GM18870 (cell line): Measurements from ENCODE around the gene TRIM52.

ENCODE experiments used
- ATAC-seq: cut with Tn5 transposase; IDR thresholded peaks from one replicate; pipeline ENCODE4 v1.9.1; 2021; ENCODE audit warnings: moderate library complexity; ENCODE audit not compliant: unreplicated experiment

TRIM52 gene

DNA sequence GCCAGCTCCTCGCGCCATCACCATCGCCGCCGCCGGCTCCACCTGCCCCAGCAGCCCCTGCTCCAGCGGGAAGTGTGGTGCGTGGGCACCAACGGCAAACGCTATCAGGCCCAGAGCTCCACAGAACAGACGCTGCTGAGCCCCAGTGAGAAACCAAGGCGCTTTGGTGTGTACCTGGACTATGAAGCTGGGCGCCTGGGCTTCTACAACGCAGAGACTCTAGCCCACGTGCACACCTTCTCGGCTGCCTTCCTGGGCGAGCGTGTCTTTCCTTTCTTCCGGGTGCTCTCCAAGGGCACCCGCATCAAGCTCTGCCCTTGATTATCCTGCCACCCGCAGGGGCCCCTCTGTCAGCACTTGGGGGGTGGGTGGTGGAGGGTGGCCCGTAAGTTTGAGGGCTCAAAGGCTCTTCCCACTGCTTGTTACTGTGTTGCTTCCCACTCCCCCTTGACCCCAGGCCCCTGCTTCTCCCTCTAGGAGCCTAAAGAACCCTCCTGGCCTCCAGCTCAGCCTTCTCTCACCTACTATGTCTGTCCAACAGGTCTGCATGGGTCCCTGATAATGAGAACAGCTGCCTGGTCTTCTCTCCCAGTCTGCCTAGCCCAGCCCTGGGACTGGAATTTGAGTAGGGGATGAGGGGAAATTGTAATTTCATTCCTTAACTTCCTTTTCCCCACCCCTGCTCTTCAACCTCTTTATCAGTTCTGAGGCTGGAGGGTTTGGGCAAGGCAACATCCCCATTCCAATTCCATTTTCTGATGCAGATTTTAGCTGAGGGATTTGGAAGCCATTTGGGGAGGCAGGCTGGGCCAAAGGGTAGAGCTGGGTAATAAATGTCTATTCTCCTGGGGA is 26.3 kb downstream of the TRIM52 start:
- no peak for ATAC-seq

DNA sequence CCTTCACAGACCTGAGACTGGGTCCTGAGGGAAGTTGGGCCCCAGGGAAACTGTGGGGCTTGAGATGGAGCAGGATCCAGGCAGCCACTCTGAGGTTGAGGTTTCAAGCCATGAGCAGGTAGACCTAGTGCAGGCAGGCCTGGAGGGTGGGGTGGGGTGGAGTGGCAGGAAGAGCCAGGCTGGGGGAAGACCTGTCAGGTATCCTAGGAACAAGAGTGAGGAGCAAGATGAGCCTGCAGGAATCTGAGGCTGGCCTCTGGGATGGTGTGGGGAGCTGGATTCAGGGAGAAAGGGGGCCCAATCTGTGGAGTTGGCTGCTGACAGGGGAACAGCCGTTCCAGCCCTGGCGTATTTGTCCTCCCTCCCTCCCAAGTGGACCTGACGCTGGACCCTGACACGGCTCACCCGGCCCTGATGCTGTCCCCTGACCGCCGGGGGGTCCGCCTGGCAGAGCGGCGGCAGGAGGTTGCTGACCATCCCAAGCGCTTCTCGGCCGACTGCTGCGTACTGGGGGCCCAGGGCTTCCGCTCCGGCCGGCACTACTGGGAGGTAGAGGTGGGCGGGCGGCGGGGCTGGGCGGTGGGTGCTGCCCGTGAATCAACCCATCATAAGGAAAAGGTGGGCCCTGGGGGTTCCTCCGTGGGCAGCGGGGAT is 27.0 kb downstream of the TRIM52 start:
- no peak for ATAC-seq

DNA sequence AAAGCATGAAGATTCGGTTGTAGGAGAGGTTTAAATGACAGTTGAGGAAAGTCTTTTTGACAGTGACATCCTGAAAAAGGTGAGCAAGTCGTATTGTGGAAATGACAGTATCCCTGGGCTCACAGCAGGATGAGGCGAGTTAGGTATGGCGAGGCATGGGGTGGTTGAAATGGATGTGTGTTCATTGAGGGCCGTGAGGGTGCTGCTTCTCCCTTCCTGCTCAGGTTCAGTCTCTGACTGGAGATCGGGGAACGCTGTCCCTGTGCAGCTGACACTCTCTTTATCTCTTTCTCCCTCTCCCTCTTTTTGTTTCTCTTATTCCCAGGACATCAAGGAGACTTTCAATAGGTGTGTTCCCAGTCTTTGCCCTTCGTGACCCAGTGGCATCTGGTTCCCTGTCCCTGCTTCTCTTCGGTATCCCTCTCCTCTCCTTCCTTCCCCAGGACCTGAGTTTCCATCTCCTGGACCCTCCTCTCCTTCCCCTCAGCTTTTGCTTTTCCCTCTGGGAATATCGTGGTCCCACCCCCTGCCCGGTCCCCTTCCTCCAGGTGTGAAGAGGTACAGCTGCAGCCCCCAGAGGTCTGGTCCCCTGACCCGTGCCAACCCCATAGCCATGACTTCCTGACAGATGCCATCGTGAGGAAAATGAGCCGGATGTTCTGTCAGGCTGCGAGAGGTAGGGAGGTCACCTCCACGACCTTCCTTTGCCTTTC is 27.7 kb downstream of the TRIM52 start:
- ATAC-seq = no peak

DNA sequence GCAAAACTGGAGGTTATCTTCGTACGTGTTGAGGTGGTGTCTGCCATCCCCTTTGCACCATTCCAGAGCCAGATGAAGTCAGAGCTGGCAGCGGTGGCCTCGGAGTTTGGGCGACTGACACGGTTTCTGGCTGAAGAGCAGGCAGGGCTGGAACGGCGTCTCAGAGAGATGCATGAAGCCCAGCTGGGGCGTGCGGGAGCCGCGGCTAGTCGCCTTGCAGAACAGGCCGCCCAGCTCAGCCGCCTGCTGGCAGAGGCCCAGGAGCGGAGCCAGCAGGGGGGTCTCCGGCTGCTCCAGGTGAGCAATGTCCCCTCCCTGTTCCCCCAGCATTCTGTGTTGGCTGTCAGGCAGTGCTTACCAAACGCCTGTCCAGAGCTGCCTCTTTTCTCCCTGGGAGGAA is 28.4 kb downstream of the TRIM52 start:
- no peak for ATAC-seq

DNA sequence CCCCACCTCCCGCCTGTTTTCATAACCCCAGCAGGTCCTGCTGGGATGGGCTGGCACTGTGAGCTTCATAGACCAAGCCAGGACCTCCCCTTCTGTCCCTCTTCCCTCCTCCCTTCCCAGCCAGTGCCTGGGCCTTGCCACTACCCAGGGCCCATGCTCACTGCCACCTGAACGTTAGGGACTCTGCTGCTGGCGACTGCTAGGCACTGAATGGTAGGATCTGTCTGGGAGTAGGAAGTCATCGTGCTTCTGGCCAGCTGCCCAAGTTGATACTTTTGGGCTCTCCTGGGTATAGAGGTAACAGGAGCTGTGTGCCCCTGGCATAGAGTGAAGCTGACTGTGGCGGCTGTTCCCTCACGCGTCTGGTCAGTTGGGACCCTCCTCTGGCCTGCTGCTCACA is 29.5 kb downstream of the TRIM52 start:
- ATAC-seq = no peak

DNA sequence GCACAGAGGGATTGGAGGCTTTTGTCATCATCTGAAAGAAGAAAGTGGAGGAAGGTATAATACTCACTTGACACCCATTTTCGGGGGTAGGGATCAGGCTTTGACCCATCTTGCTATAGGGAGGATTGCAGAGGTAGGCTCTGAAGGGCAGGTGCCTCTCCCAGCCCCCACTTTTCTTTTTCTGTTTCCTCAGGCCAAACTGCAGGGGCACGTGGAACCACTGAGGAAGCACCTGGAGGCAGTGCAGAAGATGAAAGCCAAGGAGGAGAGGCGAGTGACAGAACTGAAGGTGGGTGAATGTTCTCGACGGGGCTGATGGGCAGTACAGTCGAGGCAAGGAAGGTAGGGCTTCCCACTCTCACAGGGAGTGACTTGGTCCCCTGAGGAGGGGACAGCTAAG is 30.4 kb downstream of the TRIM52 start:
- ATAC-seq = no peak

DNA sequence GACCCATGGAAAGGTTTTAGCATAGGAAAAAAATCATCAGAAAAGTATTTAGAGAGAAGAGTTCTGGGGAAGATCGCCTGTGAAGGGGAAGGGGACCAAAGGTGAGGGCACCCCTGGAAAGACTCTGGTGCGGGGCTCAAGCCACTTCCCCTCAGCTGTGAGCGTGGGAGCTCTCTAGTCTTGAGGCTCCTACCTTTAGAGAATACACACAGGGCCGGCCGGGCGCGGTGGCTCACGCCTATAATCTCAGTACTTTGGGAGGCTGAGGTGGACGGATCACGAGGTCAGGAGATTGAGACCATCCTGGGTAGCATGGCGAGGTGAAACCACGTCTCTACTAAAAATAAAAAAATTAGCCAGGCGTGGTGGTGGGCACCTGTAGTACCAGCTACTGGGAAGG is 30.9 kb downstream of the TRIM52 start:
- no peak for ATAC-seq

DNA sequence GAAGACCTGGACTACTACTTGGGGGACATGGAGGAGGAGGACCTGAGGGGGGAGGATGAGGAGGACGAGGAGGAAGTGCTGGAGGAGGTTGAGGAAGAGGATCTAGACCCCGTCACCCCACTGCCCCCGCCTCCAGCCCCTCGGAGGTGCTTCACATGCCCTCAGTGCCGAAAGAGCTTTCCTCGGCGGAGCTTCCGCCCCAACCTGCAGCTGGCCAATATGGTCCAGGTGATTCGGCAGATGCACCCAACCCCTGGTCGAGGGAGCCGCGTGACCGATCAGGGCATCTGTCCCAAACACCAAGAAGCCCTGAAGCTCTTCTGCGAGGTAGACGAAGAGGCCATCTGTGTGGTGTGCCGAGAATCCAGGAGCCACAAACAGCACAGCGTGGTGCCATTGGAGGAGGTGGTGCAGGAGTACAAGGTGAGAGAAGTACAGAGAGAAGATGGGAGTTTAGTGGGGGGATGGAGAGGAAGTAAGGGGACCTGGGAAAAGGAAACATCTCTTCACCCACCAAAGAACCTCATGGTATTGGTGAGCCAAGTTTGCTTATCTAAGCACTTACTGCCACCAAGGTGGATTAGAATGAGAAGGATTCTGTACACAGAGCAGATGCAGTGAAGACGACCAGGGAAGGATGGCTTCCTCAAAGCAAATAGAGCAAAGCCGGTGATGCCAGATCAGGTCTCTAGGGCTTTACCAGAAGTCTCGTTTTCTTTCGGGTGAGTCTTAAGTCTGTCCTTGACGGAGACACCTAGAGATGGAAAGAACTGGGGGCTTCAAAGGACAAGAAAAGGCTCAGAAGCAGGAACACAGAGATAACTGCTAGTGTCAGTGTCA is 36.3 kb downstream of the TRIM52 start:
- no peak for ATAC-seq

DNA sequence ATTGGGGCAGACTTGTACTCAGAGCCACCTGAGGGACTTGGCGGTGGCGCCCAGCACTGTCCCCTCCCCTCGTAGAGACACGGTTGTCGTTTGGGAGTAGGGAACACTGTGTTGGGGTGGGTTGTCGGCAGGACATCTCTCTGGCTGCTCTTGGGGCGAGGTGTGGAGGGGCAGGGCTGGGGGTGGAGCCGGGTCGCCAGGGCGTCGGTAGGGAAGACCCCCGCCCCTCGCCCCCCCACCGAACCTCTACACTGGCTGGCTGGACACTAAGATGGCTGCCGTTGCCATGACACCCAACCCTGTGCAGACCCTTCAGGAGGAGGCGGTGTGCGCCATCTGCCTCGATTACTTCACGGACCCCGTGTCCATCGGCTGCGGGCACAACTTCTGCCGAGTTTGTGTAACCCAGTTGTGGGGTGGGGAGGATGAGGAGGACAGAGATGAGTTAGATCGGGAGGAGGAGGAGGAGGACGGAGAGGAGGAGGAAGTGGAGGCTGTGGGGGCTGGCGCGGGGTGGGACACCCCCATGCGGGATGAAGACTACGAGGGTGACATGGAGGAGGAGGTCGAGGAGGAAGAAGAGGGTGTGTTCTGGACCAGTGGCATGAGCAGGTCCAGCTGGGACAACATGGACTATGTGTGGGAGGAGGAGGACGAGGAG is 37.1 kb downstream of the TRIM52 start:
- ATAC-seq = no peak

DNA sequence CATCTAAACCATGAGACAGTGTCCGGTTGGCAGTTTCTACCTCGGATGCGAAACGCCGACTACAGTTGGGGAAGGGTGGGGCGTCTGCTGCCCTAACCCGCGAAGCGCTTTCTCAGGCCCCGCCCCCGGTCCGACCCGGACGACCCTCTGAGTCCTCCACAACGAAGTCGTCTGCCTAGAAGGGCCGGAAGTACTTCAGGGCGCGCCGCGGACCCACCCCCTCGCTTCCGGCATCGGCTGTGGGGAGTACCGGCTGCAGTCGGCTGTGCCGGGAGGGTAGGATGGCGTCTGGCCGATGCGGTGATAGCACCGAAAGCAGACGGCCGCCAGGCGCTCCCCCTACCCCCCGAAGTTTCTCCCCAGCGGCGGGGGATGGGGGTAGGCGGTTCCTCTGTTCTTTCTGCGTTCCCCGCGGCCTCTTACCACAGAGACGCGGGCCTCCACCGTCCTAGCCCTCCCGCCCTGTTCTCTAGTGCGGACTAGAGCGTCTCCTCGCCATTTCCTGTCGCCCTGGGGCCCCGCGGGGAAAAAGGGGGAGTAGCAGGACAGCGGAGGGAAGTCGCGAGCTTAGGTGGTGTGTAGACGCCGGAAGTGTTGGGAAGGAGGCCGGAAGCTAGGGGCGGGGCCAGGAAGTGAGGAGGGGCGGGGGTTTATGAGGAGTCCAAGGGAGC is 37.8 kb downstream of the TRIM52 start, which contains the start of gene TRIM41:
Gene TRIM41, plus strand, starts transcription at position 224 of the 671 bp plus-strand sequence. CDS start 719 bp downstream, outside the sequence.
- ATAC-seq = peak; percentile 50

DNA sequence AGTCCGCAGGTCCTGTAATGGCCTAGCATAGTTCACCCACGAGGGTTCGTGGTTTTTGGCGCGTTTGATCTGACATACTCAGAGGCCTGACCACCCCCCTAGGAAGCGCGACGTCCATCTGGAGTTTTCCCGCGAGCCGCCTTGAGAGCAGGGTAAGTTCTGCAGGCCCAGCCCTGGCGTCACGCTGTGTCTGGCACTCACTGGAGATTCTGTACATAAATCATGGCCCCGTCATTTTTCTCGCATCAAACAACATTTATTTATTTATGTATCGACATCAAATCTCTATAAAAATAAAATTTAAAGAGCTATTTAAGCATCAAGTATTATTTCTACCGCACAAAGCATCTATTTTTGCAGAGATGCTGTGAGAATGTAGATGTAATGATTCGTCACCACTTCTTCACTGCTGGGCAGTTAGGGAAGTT is 38.3 kb downstream of the TRIM52 start:
- no peak for ATAC-seq

DNA sequence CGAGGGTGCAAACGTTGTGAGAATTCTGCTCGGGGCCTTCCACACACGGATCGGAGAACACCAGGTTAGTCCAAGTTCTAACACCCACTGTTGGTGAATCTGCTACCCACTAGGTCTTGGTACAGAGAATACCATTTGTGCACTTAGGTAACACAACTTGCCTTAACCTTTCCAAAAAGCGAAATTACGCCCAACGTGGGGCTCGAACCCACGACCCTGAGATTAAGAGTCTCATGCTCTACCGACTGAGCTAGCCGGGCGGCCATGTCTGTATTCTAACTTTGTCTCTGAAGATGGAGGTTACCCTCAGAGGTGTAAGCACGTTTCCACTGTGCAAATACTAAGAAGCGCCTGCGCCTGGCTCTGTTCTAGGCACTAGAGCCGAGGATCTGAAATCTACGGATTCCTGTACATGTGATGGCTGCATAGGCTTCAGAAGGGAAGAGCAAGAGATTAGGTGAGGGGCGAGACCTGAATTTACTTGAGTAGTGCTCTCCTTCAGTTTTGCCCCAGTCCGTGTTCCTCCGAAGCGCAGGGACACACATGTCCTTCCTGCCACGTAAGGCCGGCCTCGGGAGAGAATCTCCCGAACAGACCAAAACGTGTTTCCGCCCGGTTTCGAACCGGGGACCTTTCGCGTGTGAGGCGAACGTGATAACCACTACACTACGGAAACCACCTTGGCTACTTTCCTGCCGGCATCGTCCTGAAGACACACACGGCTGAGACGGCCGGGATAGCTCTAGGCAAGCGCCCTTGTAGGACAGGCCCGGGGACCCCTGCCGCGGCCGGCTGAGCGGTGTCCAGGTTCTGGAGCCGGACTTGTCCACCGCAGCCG is 38.9 kb downstream of the TRIM52 start:
- ATAC-seq = peak; percentile 25

DNA sequence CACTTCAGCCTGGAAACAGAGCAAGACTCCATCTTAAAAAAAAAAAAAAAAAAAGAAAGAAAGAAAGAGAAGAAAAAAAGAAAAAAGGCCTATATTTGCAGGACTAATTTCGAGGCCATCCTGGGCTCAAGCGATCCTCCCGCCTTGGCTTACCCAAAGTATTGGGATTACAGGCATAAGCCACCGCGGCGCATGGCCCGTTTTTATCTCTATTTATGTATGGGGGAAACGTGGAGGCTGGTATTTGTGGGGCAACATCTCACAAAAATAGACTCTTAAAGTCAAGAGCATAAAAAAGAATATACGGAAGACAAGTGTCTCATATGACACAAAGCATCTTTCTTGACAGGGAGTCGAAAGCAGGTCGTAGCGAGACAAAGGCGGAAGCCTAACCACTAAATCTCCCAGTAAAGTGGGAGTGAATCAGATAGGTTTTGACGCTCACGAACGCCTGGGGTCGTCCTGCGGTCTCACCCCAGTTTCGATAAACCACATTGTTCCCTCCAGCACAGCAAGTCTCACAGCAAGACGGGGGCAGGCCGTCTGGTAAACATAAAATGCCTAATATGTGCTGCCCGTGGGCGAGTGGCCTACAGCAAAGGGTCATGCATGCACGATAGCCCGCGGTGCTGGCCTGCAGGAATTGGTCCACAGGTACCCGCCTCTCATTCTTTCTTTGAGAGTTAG is 39.7 kb downstream of the TRIM52 start:
- no peak for ATAC-seq

DNA sequence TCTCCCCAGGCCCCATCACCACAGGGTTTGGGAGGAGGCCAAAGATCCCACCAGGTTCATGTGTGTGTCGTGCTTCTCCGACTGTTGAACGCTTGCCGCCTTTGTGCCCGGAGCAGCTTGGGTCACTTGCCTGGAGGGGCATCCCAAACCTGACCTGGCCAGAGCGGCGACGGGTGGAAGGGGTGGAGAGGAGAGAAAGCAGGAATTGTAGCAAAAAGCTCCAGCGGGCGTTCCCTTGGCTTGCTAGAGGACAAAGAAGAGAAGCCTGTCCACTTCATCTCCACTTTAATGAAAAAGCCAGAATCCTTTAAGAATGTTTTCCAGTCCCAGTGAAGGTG is 40.8 kb downstream of the TRIM52 start:
- no peak for ATAC-seq

DNA sequence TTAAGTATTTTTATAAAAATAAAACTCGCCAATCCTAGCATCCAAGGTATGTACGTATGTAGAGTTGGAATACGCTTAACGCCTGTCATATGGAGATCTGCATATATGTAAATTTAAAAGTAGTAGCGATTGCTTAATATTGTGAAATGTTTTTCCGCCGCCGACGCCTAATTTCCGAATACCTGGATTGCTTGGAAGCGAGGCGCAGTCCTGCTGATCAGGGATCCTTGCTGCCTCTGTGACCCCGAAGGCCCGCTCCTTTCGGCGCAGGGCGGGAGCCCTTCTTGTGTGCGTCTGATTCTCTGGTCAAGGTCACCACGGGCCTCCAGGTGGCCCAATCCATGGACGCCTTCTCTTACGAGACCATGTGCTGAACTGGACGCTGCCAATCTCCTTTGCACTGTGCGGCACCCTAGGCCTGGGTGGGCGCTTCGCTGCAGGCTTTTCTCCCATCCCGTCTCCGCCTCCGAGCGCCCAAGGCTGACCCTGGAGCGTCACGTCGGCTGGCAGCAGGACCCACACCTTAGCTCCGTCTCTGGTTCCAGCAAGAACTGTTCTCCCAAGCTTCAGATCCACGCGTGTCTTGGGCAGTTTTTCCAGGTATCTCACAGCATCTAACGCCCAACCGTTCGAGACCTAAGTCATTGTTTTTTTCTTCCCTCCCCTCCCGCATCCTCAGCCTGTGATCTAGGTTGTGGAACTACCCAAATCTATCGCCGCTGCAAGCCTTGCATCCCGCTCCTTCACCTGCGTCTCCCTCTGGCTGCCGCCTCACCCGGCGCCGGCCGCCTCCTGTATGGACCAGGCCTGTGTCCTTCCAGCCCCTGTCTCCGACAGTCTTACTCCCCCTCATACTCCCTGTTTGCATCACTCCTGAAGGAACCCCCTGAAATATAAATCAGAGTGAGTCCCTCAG is 41.4 kb downstream of the TRIM52 start:
- ATAC-seq = no peak

DNA sequence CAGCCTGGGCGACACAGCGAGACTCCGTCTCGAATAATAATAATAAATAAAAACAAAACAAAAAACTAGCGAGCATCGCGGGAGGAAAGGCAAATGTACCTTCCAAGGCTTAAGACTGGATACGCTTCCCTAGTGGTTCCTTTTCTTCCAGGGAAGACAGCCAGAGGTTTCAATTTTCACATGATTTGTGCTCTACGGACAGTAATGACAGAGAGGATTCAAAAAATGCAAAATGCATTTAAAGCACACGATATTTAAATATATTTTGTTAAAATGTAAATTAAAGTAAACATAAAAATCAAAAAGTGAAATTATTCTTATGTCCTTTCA is 42.2 kb downstream of the TRIM52 start:
- ATAC-seq = no peak

DNA sequence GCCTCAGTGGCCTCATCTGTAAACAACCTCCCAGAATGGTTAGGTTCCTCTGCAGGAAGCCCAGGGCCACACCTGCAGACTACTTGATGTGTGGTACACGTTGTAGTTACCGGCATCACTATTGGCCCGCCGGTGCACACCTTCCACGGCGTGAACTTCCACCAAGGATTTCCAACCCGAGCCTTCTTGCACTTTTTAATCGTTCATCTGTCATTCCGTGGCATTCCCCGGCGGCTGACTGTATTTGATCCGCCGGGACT is 43.2 kb downstream of the TRIM52 start:
- peak; percentile 7 for ATAC-seq
